Measurements from ENCODE around the gene PLCL1.

Gene PLCL1

DNA sequence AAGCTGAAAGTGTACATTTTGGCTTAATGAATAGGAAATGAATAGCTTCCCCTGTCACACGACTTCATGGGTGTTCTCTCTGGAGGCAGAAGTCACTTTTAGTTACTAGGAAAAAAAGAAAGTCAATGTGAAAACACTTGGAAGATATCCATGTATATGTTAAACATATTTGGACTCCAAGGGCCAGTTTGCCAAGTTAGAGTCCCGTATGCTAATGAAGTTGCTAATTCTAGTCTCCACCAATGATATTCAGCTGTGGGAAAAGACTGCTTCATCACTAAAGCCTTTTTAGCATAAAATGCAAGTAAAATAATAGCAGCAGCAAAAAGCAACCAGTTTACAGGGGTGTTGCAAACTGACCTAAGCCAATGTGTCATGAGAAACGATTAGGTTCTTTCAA is 108.7 kb downstream of the PLCL1 start:
- no peak overlapping the region for H3K4me3 ChIP-seq (ENCODE audit: control insufficient read depth, low read depth, low read length)
- no peak for DNase-seq (ENCODE audit: low read depth)
- TF ChIP-seq, protein P1, sequence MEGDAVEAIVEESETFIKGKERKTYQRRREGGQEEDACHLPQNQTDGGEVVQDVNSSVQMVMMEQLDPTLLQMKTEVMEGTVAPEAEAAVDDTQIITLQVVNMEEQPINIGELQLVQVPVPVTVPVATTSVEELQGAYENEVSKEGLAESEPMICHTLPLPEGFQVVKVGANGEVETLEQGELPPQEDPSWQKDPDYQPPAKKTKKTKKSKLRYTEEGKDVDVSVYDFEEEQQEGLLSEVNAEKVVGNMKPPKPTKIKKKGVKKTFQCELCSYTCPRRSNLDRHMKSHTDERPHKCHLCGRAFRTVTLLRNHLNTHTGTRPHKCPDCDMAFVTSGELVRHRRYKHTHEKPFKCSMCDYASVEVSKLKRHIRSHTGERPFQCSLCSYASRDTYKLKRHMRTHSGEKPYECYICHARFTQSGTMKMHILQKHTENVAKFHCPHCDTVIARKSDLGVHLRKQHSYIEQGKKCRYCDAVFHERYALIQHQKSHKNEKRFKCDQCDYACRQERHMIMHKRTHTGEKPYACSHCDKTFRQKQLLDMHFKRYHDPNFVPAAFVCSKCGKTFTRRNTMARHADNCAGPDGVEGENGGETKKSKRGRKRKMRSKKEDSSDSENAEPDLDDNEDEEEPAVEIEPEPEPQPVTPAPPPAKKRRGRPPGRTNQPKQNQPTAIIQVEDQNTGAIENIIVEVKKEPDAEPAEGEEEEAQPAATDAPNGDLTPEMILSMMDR (conservative IDR thresholded peaks at IDR 0.05; ENCODE audit: control insufficient read depth, insufficient read depth, low read depth, low read length), result no peak

DNA sequence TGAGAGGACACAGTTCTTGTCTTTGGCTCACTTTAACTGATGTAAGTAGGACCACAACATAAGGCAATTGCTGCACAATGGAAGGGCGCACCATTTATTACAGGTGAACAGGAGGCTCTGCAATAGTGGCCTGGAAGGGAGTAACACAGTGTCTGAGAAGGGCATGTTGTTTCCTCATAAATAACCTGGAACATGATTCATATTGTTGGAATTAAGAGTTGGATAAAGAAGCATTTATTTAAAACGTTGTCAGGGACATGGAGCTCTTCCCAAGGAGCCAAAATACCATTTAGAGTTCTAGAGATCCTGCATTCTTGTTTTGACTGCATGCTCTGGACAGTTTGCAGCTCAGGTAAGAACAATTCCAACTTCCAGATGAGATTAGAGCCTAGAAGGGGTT is 110.4 kb downstream of the PLCL1 start:
- TF ChIP-seq, protein P1 (conservative IDR thresholded peaks at IDR 0.05; ENCODE audit: control insufficient read depth, insufficient read depth, low read depth, low read length), result no peak
- no peak for DNase-seq (ENCODE audit: low read depth)

DNA sequence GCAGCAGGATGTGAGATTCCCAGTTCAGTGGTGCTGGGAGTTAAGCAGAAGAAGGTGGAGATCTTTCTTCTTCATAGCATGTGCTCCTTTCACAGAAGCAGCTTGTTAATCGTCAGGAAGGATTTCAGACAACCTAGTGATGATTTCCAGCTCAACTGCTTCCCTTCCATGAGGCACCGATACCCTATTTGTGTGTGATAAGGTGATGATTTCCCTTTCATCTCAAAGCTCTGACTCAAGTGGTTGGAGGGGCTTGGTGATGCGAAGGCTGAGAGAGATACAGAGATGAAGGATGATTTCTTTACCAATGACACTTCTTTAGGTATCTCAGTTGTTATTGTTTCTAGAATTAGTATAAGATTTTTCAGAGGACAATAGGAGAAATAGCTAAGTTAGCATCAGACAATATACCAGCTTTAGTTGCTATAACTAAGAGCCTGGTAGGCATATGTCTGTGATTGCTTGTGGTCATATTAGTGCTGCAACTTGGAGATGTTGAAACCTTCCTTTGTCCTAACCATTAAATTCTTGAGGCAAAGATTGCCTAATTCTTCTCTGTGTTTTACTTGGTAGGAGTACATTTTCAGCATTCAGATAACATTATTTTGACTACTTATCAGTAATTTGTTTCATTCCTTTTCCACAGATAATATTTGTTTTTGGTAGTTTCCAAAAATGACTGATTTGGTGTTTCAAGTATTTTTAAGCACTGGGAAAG is 111.3 kb downstream of the PLCL1 start:
- TF ChIP-seq, protein P1 (conservative IDR thresholded peaks at IDR 0.05; ENCODE audit: control insufficient read depth, insufficient read depth, low read depth, low read length), result no peak
- H3K4me3 ChIP-seq (ENCODE audit: control insufficient read depth, low read depth, low read length), result no peak overlapping the region
- peak; percentile 85 for DNase-seq (ENCODE audit: low read depth)

More for the DNA sequence above, 110.4 kb downstream of the PLCL1 start:
- no peak overlapping the region for H3K4me3 ChIP-seq (ENCODE audit: control insufficient read depth, low read depth, low read length)

DNA sequence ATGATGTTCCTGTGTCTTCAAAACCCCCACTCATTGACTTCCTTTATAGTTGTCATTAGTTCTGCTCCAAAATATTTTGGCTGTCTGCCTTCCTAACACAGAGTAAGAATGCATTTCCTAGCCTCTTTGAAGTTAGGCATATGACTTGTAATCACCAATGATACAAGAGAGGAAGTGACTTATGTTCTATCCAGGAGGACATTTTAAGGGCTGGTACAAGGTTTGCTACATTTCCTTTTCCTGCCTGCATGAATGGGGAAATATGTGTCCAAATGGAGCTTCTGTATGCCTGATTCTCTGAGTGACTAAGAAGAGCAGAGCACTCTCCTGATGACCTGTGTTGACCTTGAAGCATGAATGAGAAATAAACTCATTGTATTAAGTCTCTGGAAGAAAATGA is 115.1 kb downstream of the PLCL1 start:
- TF ChIP-seq, protein P1 (conservative IDR thresholded peaks at IDR 0.05; ENCODE audit: control insufficient read depth, insufficient read depth, low read depth, low read length), result no peak
- DNase-seq (ENCODE audit: low read depth), result no peak
- no peak overlapping the region for H3K4me3 ChIP-seq (ENCODE audit: control insufficient read depth, low read depth, low read length)

DNA sequence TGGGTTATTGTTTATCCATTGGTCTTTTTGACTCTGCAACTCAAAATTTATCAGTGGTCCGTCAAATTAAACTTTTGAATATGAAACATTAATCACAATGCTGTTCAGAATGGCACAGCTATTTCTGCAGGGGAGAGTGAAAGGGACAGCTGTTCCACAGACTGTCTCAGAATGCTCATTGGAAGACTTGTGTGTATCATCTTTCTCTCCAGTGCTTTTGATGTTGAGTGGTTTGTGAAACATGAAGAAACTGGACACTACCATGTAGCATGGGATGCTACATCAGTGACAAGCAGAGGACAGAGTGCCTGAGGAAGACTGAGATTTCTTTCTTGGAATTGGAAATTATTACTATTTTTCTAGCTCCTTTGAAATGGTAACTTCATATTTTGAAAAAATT is 115.7 kb downstream of the PLCL1 start:
- no peak for DNase-seq (ENCODE audit: low read depth)
- TF ChIP-seq, protein P1 (conservative IDR thresholded peaks at IDR 0.05; ENCODE audit: control insufficient read depth, insufficient read depth, low read depth, low read length), result no peak
- H3K4me3 ChIP-seq (ENCODE audit: control insufficient read depth, low read depth, low read length), result no peak overlapping the region

DNA sequence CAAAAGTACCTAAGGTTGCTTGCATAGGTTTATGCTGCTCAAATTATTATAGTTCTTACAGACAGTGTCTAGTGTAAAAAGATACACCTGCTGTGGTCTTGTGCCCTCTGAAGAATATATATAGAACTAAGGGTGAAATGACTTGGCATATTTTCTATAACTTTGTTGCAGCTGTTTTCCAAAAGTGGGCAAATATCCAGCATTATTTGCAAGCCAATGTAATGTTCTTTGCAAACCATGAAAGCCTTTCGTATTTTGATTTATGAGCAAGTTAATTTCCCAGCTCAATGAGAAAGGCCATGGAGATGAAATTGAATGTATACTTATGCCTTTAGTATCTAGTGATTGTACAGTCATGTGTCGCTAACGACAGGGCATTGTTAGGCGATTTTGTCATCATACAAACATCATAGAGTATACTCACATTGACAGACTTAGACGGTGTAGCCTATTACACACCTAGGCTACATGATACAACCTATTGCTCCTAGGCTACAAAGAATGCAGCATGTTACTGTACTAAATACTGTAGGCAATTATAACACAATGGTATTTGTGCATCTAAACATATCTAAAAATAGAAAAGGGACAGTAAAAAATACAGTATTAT is 116.3 kb downstream of the PLCL1 start:
- TF ChIP-seq, protein P1 (conservative IDR thresholded peaks at IDR 0.05; ENCODE audit: control insufficient read depth, insufficient read depth, low read depth, low read length), result no peak
- no peak overlapping the region for H3K4me3 ChIP-seq (ENCODE audit: control insufficient read depth, low read depth, low read length)
- no peak for DNase-seq (ENCODE audit: low read depth)

All from fibroblast of mammary gland (primary cell).